ENCODE measurements around the gene RAB35.

The RAB35 gene

DNA sequence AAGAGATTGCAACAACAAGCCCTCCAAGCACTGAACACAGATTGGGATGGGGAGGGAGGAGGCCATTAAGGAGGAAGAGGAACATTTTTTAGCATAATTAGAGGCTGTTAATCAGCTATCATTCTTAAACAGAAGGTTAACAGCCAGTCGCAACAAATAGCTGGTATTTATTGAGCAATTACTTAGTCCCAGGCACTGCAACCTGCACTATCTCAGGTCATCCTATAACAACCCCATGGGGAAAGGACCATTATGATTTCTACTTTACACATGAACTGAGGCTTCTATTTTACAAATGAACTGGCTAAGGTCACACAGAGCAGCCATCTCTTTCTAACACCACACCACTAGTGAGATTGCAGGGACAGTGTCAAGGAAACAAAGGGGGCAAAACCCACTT, 10.4 kb downstream of the RAB35 start:
- FAIRE-seq (no peak), DNase-seq (ENCODE audit: insufficient read length, low spot score) (no peak)
- TF ChIP-seq, protein P1, sequence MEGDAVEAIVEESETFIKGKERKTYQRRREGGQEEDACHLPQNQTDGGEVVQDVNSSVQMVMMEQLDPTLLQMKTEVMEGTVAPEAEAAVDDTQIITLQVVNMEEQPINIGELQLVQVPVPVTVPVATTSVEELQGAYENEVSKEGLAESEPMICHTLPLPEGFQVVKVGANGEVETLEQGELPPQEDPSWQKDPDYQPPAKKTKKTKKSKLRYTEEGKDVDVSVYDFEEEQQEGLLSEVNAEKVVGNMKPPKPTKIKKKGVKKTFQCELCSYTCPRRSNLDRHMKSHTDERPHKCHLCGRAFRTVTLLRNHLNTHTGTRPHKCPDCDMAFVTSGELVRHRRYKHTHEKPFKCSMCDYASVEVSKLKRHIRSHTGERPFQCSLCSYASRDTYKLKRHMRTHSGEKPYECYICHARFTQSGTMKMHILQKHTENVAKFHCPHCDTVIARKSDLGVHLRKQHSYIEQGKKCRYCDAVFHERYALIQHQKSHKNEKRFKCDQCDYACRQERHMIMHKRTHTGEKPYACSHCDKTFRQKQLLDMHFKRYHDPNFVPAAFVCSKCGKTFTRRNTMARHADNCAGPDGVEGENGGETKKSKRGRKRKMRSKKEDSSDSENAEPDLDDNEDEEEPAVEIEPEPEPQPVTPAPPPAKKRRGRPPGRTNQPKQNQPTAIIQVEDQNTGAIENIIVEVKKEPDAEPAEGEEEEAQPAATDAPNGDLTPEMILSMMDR (IDR thresholded peaks at IDR 0.05; ENCODE audit: insufficient read depth, missing control alignments) = no peak

DNA sequence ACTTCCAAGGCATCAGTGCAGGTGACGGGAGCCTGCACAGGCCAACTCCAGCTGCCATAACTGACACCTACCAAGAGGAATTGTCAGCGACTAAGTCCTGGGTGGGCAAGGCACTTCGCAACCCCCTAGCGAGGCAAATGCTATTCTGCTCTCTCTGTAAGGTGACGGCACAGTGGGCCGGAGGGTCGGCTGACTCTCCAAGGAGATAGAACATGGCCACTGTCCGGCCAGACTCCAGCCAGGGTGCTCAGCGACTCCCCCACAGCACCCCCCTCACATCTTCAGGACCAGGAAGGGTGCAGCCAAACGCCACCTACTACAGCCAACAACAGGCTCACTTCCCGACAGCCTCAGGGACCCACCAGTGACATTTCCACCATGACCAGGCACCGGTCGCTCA, 13.2 kb downstream of the RAB35 start:
- DNase-seq (ENCODE audit: insufficient read length, low spot score) = no peak
- TF ChIP-seq, protein P1 (IDR thresholded peaks at IDR 0.05; ENCODE audit: insufficient read depth, missing control alignments) = no peak
- no peak for FAIRE-seq

DNA sequence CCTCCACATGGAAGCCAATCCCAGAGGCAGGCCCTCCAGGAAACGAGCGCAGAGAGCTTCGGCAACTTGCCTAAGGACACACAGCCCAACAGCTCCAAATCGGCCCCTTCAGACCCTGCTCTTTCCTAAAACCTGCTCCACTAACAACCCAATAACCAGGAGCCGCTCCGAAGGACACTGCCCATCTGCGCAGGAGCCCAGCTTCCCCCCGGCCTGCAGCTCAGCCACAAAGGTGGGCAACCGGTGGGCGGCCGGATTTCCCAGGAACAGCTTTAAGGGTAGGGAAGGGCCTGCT, 13.6 kb downstream of the RAB35 start:
- DNase-seq (ENCODE audit: insufficient read length, low spot score) (no peak), FAIRE-seq (no peak)
- TF ChIP-seq, protein P1 (IDR thresholded peaks at IDR 0.05; ENCODE audit: insufficient read depth, missing control alignments) = no peak

DNA sequence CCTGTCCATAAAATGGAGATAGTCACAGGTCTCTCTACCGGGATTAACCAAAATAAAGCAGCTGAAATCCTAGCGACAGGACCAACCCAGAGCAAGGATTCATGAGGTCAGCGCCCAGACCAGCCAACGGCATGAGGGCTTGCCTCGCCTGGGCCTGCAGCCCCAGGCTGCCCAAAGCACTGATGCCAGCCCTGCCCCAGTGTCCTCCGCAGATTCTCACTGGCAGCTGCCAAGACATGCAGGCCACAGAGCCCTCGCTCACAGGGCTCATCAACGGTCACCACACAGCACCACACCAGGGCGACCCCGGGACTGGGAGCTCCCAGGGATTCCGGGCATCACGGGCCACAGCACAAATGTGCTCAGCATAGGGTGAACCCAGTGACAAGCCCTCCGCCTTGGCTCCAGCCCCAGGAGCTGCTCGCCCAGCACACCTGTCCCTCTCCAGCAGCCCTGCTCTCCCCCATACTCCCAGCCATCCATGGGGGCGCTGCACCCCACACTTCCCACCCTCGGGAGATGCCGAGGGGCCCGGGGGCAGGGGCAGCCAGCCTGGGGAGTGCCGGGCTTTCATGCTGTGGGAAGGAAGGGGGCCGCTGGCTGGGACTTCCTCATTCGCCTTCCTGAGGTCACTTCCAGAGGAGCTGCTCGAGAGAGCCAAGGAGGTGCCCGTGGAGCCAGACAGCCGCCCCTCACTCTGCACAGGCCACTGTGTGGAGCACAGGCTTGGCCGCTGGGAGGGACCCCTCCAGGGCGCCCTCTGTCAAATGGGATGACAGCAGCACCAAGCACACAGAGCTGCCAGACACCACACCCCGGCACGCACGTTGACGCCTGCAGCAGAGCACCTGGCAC, 14.1 kb downstream of the RAB35 start:
- DNase-seq (ENCODE audit: insufficient read length, low spot score) (no peak), FAIRE-seq (no peak)
- TF ChIP-seq, protein P1 (IDR thresholded peaks at IDR 0.05; ENCODE audit: insufficient read depth, missing control alignments) = no peak

DNA sequence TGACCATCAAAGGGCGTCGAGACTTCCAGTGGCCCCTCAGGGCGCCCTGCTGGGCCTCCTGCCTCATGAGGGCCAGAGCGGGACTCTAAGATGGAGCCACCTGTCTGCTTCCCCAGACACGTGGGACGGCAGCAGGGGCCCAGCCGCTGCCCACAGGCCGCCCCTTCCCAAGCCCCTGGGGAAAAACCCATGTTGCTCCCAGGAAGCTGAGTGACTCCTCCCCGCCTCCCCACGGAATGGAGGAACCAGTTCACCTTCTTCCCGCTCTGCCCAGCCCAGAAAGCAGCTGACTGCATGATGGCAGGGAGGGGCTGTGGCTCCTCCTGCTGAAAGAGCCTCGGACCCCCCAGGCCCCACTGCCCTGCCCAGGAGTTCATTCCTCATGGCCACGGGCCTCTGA, 14.9 kb downstream of the RAB35 start:
- no peak for DNase-seq (ENCODE audit: insufficient read length, low spot score)
- TF ChIP-seq, protein P1 (IDR thresholded peaks at IDR 0.05; ENCODE audit: insufficient read depth, missing control alignments) = no peak
- no peak for FAIRE-seq

DNA sequence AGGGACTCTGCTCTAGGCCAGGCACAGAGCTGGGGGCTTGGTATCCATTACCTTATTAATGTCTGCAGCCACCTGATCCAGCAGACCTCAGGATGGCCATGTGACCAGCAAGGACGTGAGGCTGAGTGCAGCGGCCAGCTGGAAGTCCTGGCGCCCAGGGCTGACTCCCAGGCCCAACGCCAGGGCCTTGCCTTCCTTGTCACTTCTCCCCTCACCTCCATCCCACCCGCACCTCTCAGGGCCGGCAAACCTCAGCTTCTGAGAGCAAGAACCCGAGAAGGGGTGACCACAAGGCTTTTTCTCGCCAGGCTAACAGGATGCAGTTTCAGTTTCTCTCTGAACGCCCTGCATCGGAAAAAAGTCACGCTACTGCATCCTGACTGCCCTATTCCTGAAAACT, 15.4 kb downstream of the RAB35 start:
- DNase-seq (ENCODE audit: insufficient read length, low spot score) = no peak
- no peak for FAIRE-seq
- TF ChIP-seq, protein P1 (IDR thresholded peaks at IDR 0.05; ENCODE audit: insufficient read depth, missing control alignments) = no peak

DNA sequence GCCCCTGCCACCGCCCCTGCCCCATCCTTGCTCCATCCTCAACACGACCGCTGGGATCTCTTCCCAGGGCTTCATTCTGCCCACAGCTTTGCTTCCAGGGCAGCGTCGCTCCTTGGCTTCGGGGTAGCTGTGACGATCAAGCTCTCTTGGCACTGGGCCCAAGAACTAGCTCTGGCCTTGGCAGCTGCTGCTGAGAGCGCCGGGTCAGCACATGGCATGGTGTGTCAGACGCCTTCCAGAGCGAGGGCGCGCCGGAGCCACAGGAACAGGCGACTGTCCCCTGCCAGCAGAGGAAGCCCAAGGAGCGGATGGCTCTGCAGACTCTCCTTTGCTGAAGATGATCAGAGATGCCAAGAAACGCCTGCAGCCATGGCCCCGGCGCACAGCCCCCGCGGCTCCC, 15.9 kb downstream of the RAB35 start:
- TF ChIP-seq, protein P1 (IDR thresholded peaks at IDR 0.05; ENCODE audit: insufficient read depth, missing control alignments) = no peak
- FAIRE-seq (no peak), DNase-seq (ENCODE audit: insufficient read length, low spot score) (no peak)
